Measurements from ENCODE around the gene DCTN2.

The DCTN2 gene

GRCh38 chr12:57526477-57527126, 20.4 kb downstream of the DCTN2 start:
- no peak overlapping the region for H2AFZ ChIP-seq (ENCODE audit: low read length)
- no peak overlapping the region for H3K4me2 ChIP-seq (ENCODE audit: insufficient read depth, low read length, poor library complexity, severe bottlenecking)
- H3K14ac ChIP-seq (ENCODE audit: low read length): no peak overlapping the region
- H2BK5ac ChIP-seq (ENCODE audit: low read length): no peak overlapping the region
- H3K4me1 ChIP-seq (ENCODE audit: control insufficient read depth in 2 of 2, insufficient read depth in 1 of 2, low read depth in 1 of 2, low read length in 2 of 2): peaks cover 16 to 19% of the 10 kb centered on the region in 2 donors
- no peak overlapping the region for H3K4me3 ChIP-seq (ENCODE audit: low read length in 2 of 2)
- H3K23ac ChIP-seq (ENCODE audit: low read depth, low read length, poor library complexity): no peak overlapping the region
- no peak overlapping the region for H2BK120ac ChIP-seq (ENCODE audit: low read depth, low read length)
- H3K27ac ChIP-seq (replicated peaks; ENCODE audit: low read length): no peak overlapping the region
- H2BK15ac ChIP-seq (ENCODE audit: low read length): no peak overlapping the region
- no peak for DNase-seq (ENCODE audit: low spot score)
- no peak overlapping the region for H4K91ac ChIP-seq (ENCODE audit: low read depth, low read length, poor library complexity)
- H3K9ac ChIP-seq (ENCODE audit: low read depth, low read length, poor library complexity): no peak overlapping the region
- no CpG with 5 or more reads among the region's 4 CpGs for WGBS, 2 donors (ENCODE audit: extremely low coverage in 2 of 2, insufficient read length in 2 of 2, insufficient replicate concordance in 1 of 2)
- H4K8ac ChIP-seq (ENCODE audit: low read depth, low read length): no peak overlapping the region
- H3K4ac ChIP-seq (ENCODE audit: low read length): no peak overlapping the region
- peaks cover 3% of the 10 kb centered on the region for H3K79me1 ChIP-seq (ENCODE audit: low read depth, low read length)
- no peak overlapping the region for H2AK5ac ChIP-seq (ENCODE audit: low read depth, low read length)
- H3K27me3 ChIP-seq (ENCODE audit: control insufficient read depth in 3 of 3, insufficient read depth in 3 of 3, low read depth in 1 of 3, low read length in 3 of 3): no peaks in the 10 kb centered on the region
- no peak overlapping the region for H2BK12ac ChIP-seq (ENCODE audit: low read length)
- no peaks in the 10 kb centered on the region for H3K9me3 ChIP-seq (replicated peaks in 1 of 2; ENCODE audit: control insufficient read depth in 2 of 2, insufficient read depth in 1 of 2, low read depth in 1 of 2, low read length in 2 of 2)
- peaks cover 35 to 75% of the 10 kb centered on the region in 2 donors for H3K36me3 ChIP-seq (replicated peaks in 1 of 2; ENCODE audit: control insufficient read depth in 2 of 2, insufficient read depth in 2 of 2, low read length in 2 of 2)
- no peak overlapping the region for H3K18ac ChIP-seq (ENCODE audit: low read length)

GRCh38 chr12:57525615-57526383, 21.2 kb downstream of the DCTN2 start:
- H3K9ac ChIP-seq (ENCODE audit: low read depth, low read length, poor library complexity): no peak overlapping the region
- peaks cover 30 to 67% of the 10 kb centered on the region in 2 donors for H3K36me3 ChIP-seq (replicated peaks in 1 of 2; ENCODE audit: control insufficient read depth in 2 of 2, insufficient read depth in 2 of 2, low read length in 2 of 2)
- H3K79me1 ChIP-seq (ENCODE audit: low read depth, low read length): peaks cover 3% of the 10 kb centered on the region
- no peak overlapping the region for H3K4ac ChIP-seq (ENCODE audit: low read length)
- no peak overlapping the region for H3K18ac ChIP-seq (ENCODE audit: low read length)
- H3K4me3 ChIP-seq (ENCODE audit: low read length in 2 of 2): no peak overlapping the region
- no peak overlapping the region for H3K23ac ChIP-seq (ENCODE audit: low read depth, low read length, poor library complexity)
- H2AFZ ChIP-seq (ENCODE audit: low read length): no peak overlapping the region
- no peaks in the 10 kb centered on the region for H3K9me3 ChIP-seq (replicated peaks in 1 of 2; ENCODE audit: control insufficient read depth in 2 of 2, insufficient read depth in 1 of 2, low read depth in 1 of 2, low read length in 2 of 2)
- H3K4me1 ChIP-seq (ENCODE audit: control insufficient read depth in 2 of 2, insufficient read depth in 1 of 2, low read depth in 1 of 2, low read length in 2 of 2): peaks cover 23 to 24% of the 10 kb centered on the region in 2 donors
- no peak overlapping the region for H4K91ac ChIP-seq (ENCODE audit: low read depth, low read length, poor library complexity)
- no peaks in the 10 kb centered on the region for H3K27me3 ChIP-seq (ENCODE audit: control insufficient read depth in 3 of 3, insufficient read depth in 3 of 3, low read depth in 1 of 3, low read length in 3 of 3)
- H3K27ac ChIP-seq (replicated peaks; ENCODE audit: low read length): no peak overlapping the region
- no peak overlapping the region for H3K4me2 ChIP-seq (ENCODE audit: insufficient read depth, low read length, poor library complexity, severe bottlenecking)
- DNase-seq (ENCODE audit: low spot score): no peak
- no peak overlapping the region for H2BK5ac ChIP-seq (ENCODE audit: low read length)
- no peak overlapping the region for H2BK15ac ChIP-seq (ENCODE audit: low read length)
- no peak overlapping the region for H2BK12ac ChIP-seq (ENCODE audit: low read length)
- H2BK120ac ChIP-seq (ENCODE audit: low read depth, low read length): no peak overlapping the region
- no peak overlapping the region for H3K14ac ChIP-seq (ENCODE audit: low read length)
- H2AK5ac ChIP-seq (ENCODE audit: low read depth, low read length): no peak overlapping the region
- no CpG with 5 or more reads among the region's 16 CpGs for WGBS, 2 donors (ENCODE audit: extremely low coverage in 2 of 2, insufficient read length in 2 of 2, insufficient replicate concordance in 1 of 2)
- no peak overlapping the region for H4K8ac ChIP-seq (ENCODE audit: low read depth, low read length)

- DNase-seq (ENCODE audit: low spot score): no peak
- Histone ChIP-seq H2BK15ac (ENCODE audit: low read length) (no peak overlapping the region), H3K4me3 (ENCODE audit: low read length in 2 of 2) (peak overlapping the region in 1 of 2 donors; percentile 67), H3K27ac (replicated peaks; ENCODE audit: low read length) (no peak overlapping the region), H3K4me2 (ENCODE audit: insufficient read depth, low read length, poor library complexity, severe bottlenecking) (no peak overlapping the region), H2BK120ac (ENCODE audit: low read depth, low read length) (no peak overlapping the region), H3K14ac (ENCODE audit: low read length) (no peak overlapping the region), H2BK5ac (ENCODE audit: low read length) (no peak overlapping the region), H3K18ac (ENCODE audit: low read length) (no peak overlapping the region), H3K9ac (ENCODE audit: low read depth, low read length, poor library complexity) (no peak overlapping the region), H3K4me1 (ENCODE audit: control insufficient read depth in 2 of 2, insufficient read depth in 1 of 2, low read depth in 1 of 2, low read length in 2 of 2) (peaks cover 23 to 24% of the 10 kb centered on the region in 2 donors), H4K91ac (ENCODE audit: low read depth, low read length, poor library complexity) (no peak overlapping the region), H2BK12ac (ENCODE audit: low read length) (no peak overlapping the region), H3K23ac (ENCODE audit: low read depth, low read length, poor library complexity) (no peak overlapping the region), H3K36me3 (replicated peaks in 1 of 2; ENCODE audit: control insufficient read depth in 2 of 2, insufficient read depth in 2 of 2, low read length in 2 of 2) (peaks cover 23 to 59% of the 10 kb centered on the region in 2 donors), H2AFZ (ENCODE audit: low read length) (no peak overlapping the region), H3K27me3 (ENCODE audit: control insufficient read depth in 3 of 3, insufficient read depth in 3 of 3, low read depth in 1 of 3, low read length in 3 of 3) (no peaks in the 10 kb centered on the region), H3K9me3 (replicated peaks in 1 of 2; ENCODE audit: control insufficient read depth in 2 of 2, insufficient read depth in 1 of 2, low read depth in 1 of 2, low read length in 2 of 2) (no peaks in the 10 kb centered on the region), H3K4ac (ENCODE audit: low read length) (no peak overlapping the region), H2AK5ac (ENCODE audit: low read depth, low read length) (no peak overlapping the region), H4K8ac (ENCODE audit: low read depth, low read length) (no peak overlapping the region), H3K79me1 (ENCODE audit: low read depth, low read length) (peaks cover 3% of the 10 kb centered on the region)
- WGBS, 2 donors (ENCODE audit: extremely low coverage in 2 of 2, insufficient read length in 2 of 2, insufficient replicate concordance in 1 of 2): no CpG with 5 or more reads among the region's 11 CpGs
Measured at GRCh38 chr12:57524814-57525614, 22.0 kb downstream of the DCTN2 start.

Data from neuronal stem cell (in vitro differentiated cells).